B cell (primary cell): ENCODE data around the gene PAQR6.

Source experiments
- EZH2 ChIP-seq: IDR thresholded peaks from 2 replicates; pipeline ENCODE4 v1.6.1; 2012; ENCODE audit warnings: borderline replicate concordance, low read depth, mild to moderate bottlenecking, moderate library complexity, low read length; ENCODE audit not compliant: insufficient read depth, poor library complexity, severe bottlenecking
- TF ChIP-seq, protein P1 (sequence below): fragments of 200-600 bp; IDR thresholded peaks from one replicate; pipeline ENCODE4 v1.8.0; 2022; ENCODE audit warnings: antibody characterized with exemption, mild to moderate bottlenecking

DNA sequence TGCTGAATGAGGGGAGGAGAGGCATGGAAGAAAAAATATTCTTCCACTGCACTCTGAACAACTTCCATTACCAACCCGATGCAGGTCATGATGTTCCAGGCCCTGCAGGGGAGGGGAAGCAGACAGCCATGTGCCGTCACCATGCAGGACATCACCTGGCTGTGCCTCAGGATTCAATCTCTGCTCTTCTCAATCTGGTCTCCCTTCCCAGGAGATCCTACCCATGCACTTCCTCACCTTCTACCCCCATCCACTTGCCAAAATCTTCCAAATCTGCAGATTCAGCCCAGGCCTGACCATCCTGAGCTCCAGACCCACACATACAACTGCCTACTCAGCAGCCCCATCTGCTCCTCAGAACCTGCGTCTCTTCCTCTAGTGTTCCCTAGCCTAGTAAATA is 5.8 kb upstream of the PAQR6 start:
- TF ChIP-seq, protein P1, sequence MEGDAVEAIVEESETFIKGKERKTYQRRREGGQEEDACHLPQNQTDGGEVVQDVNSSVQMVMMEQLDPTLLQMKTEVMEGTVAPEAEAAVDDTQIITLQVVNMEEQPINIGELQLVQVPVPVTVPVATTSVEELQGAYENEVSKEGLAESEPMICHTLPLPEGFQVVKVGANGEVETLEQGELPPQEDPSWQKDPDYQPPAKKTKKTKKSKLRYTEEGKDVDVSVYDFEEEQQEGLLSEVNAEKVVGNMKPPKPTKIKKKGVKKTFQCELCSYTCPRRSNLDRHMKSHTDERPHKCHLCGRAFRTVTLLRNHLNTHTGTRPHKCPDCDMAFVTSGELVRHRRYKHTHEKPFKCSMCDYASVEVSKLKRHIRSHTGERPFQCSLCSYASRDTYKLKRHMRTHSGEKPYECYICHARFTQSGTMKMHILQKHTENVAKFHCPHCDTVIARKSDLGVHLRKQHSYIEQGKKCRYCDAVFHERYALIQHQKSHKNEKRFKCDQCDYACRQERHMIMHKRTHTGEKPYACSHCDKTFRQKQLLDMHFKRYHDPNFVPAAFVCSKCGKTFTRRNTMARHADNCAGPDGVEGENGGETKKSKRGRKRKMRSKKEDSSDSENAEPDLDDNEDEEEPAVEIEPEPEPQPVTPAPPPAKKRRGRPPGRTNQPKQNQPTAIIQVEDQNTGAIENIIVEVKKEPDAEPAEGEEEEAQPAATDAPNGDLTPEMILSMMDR, result no peak
- no peak for TF ChIP-seq EZH2
